D721Med (cell line): ENCODE results near the gene SMAD6.

ENCODE experiments used
- DNase-seq: peaks from one replicate; pipeline ENCODE4 v3.0.0; 2011; ENCODE audit warnings: low spot score; ENCODE audit not compliant: insufficient read length
- FAIRE-seq: peaks from 2 replicates; lab custom pipeline; 2011; peaks lifted over from hg19 to GRCh38; lab: Jason Lieb, UNC
- TF ChIP-seq, protein P1 (sequence below): IDR thresholded peaks from 2 replicates; pipeline ENCODE4 v1.5.1; 2012; ENCODE audit warnings: mild to moderate bottlenecking, control low read depth; ENCODE audit not compliant: insufficient read depth; ENCODE audit errors: missing control alignments

SMAD6 gene

DNA sequence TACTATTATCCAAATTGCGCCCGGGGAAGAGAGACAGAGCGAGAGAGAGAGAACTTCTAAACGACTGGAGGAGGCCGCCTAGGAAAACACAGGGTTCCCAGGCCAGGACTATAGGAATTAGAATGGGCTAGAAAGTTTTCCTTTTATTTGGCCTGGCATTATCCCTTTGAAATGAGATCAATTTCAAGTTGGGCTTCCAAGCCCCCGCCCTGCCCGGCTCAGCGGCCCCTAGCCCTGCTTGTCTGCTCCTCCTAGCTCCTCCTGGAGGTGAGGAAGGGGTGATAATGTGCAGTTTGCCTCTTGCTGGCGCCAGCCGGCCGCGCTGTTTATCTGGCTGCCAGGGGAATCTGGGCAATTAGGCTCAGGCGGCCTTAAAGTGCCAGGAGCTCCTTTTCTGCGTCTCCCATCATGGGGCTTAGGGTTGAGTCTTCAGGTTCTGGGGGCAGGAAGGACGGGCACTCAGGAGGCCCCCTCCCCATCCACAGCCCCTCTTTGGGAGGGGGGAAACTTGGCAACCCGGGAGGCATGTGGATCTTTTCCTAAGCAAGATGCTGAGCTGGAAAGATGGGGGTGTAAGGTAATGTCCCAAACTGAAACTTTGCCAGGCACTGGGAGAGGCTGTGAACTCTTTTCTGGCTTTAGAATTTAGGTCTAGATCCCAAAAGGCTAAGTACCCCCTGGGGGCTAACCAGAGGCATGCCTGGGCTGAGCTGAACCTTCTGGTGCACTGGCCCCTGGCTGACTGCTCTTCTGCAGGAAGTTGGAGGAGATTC is 5.5 kb downstream of the SMAD6 start:
- TF ChIP-seq, protein P1, sequence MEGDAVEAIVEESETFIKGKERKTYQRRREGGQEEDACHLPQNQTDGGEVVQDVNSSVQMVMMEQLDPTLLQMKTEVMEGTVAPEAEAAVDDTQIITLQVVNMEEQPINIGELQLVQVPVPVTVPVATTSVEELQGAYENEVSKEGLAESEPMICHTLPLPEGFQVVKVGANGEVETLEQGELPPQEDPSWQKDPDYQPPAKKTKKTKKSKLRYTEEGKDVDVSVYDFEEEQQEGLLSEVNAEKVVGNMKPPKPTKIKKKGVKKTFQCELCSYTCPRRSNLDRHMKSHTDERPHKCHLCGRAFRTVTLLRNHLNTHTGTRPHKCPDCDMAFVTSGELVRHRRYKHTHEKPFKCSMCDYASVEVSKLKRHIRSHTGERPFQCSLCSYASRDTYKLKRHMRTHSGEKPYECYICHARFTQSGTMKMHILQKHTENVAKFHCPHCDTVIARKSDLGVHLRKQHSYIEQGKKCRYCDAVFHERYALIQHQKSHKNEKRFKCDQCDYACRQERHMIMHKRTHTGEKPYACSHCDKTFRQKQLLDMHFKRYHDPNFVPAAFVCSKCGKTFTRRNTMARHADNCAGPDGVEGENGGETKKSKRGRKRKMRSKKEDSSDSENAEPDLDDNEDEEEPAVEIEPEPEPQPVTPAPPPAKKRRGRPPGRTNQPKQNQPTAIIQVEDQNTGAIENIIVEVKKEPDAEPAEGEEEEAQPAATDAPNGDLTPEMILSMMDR = peak; percentile 45
- FAIRE-seq = no peak
- peak; percentile 88 for DNase-seq

DNA sequence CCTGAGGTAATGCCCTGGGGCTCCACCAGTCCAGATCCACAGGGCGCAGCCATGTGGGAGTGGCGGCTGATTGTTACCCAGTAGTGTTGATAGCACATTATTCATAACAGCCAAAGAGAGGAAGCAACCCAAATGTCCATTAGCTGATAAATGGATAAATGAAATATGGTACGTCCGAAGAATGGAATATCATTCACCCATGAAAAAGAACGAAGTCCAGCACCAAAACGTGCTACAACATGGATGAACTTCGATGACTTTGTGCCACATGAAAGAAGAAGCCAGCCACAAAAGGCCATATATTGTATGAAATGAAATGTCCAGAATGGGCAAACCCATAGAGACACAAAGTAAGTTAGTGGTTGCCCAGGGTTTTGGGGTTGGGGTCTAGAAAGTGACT is 6.4 kb downstream of the SMAD6 start:
- no peak for FAIRE-seq
- TF ChIP-seq, protein P1 = no peak
- no peak for DNase-seq

DNA sequence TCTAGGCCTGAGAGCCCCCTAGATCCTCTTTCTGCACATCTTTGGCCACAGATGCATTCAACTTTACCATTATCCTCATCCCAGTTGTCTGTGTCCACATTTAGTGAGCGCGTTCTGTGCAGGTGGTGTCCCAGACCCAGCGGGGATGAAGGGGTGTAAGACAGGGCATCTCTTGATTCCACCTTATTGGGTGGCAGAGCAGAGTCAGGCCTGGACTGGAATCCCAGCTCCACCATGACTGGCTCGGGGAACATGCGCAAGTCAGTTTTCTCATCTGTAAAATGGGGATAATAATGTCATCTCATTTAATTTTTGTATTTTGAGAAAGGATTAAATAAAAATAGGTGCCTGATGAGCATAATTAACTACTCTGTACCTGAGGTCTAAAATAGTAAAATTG is 7.8 kb downstream of the SMAD6 start:
- TF ChIP-seq, protein P1 = no peak
- FAIRE-seq (no peak), DNase-seq (no peak)

DNA sequence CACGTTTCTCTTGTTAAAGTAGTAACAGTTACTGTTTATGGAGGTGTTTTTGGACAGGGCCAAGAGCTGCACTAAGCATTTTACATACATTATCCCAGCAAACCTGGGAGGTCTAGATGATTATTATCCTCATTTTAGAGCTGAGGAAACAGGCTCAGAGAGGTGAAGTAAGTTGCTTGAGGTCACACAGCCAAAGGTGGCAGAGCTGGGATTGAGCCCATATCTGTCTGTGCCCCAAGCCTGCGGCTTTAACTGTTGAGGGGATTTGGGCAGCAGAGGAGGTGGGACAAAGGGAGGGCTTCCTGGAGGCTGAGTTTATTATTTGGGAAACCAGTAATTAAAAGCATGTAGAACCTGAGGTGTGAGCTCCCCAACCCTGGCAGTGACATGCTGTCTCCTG is 9.2 kb downstream of the SMAD6 start:
- TF ChIP-seq, protein P1 = no peak
- DNase-seq = no peak
- no peak for FAIRE-seq

DNA sequence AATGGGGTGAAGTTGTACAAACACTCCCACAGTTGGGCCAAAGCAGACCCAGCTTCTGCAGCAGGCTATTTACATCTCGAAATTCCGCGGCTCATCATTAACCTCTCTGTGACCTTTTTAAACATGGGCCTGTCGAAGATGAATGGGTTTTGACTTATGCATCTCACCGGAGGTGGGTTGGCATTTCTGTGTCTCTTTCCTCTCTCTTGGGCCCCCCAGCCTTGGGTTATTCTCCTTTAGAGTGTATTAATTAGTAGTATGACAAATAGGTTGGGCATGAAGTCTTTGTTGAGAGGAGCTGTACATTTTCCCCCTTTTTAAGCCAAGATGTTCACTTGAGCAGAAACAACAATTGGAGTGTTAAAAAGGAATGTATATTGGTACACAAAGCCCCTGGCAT is 9.8 kb downstream of the SMAD6 start:
- FAIRE-seq (no peak), DNase-seq (no peak)
- TF ChIP-seq, protein P1 = no peak

DNA sequence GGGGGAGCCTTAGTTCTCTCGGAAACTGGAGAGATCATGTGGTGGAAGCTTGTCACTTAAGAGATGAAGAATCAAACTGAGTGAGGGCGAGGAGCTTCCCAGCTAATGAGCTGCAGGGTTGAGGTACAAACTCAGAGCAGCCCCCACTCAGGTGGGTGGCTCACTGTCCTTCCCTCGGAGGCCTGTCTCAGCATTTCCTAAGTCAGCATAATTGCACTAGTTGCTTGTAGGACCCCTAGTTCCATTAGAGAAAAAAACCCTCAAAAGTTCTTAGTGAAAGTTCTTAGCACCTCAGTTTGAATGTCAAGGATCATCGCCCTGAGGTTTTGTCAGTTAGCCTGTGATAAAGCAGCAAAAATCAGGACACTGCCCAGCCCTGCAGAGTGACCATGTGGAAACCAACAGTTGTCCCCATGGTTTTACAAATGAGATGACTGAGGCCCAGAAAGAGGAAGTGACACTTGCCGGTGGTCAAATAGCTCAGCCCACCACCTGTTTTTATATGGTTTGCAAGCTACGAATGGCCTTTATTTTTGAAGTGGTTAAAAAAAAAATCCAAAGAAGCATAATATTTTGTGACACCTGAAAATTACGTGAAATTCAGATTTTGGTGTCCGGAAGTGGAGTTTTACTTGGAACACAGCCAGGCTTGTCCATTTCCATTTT is 11.9 kb downstream of the SMAD6 start:
- FAIRE-seq (no peak), DNase-seq (no peak)
- TF ChIP-seq, protein P1 = no peak

DNA sequence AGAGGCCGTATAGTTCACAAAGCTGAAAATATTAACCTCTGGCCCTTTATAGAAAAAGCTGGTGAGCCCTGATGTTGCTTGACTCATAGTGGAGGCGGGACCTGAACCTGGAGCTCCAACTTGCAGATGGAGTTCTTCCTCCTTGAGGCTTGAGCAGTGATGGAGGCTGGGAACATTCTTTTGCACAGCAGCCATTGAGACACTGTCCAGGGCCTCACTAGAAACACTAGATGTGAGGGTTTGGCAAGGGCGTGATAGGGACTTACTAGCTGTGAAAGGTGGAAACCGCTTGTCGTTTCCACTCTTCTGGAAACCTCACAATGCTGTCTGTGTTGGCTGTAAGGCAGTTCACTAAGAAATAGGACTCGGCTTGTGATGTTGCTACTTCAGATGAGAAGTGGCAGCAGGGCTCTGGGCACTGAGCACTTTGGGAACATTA is 12.5 kb downstream of the SMAD6 start:
- no peak for DNase-seq
- TF ChIP-seq, protein P1 = no peak
- no peak for FAIRE-seq
